ENCODE measurements around the gene NECTIN1. TPM values are rescaled to one million over a fixed set of nuclear protein-coding genes. Genes with fewer than 3 reads are reported as not detected.

The NECTIN1 gene
- total RNA-seq, 1 donor from 2014 or later, result 62.9 TPM

- no peak for TF ChIP-seq CTCF (conservative IDR thresholded peaks at IDR 0.05)
- no peak overlapping the region for H3K4me3 Mint-ChIP-seq
- H3K27ac Mint-ChIP-seq, result no peak overlapping the region
- no peaks in the 10 kb centered on the region for H3K36me3 Mint-ChIP-seq
- H3K4me1 Mint-ChIP-seq (ENCODE audit: unreplicated experiment), result no peaks in the 10 kb centered on the region
- DNase-seq (ENCODE audit: extremely low spot score, unreplicated experiment), result no peak
- H3K9me3 Mint-ChIP-seq, result no peaks in the 10 kb centered on the region
- peaks cover 23% of the 10 kb centered on the region for H3K27me3 Mint-ChIP-seq
Measured at GRCh38 chr11:119754199-119754598, 25.2 kb upstream of the NECTIN1 start.

GRCh38 chr11:119752946-119753345 lies 23.9 kb upstream of the NECTIN1 start:
- H3K27ac Mint-ChIP-seq, result no peak overlapping the region
- H3K36me3 Mint-ChIP-seq, result no peaks in the 10 kb centered on the region
- H3K27me3 Mint-ChIP-seq, result peaks cover 23% of the 10 kb centered on the region
- no peak for TF ChIP-seq CTCF (conservative IDR thresholded peaks at IDR 0.05)
- no peaks in the 10 kb centered on the region for H3K9me3 Mint-ChIP-seq
- H3K4me1 Mint-ChIP-seq (ENCODE audit: unreplicated experiment), result no peaks in the 10 kb centered on the region
- H3K4me3 Mint-ChIP-seq, result no peak overlapping the region
- no peak for DNase-seq (ENCODE audit: extremely low spot score, unreplicated experiment)

- Mint-ChIP-seq H3K9me3 (no peaks in the 10 kb centered on the region), H3K36me3 (no peaks in the 10 kb centered on the region), H3K27me3 (peaks cover 28% of the 10 kb centered on the region)
Measured at GRCh38 chr11:119752345-119752871, 23.4 kb upstream of the NECTIN1 start.

GRCh38 chr11:119750056-119750455 lies 21.1 kb upstream of the NECTIN1 start:
- H3K27ac Mint-ChIP-seq, result no peak overlapping the region
- H3K27me3 Mint-ChIP-seq, result peaks cover 30% of the 10 kb centered on the region
- H3K9me3 Mint-ChIP-seq, result no peaks in the 10 kb centered on the region
- no peak for TF ChIP-seq CTCF (conservative IDR thresholded peaks at IDR 0.05)
- H3K36me3 Mint-ChIP-seq, result no peaks in the 10 kb centered on the region
- no peak overlapping the region for H3K4me3 Mint-ChIP-seq
- DNase-seq (ENCODE audit: extremely low spot score, unreplicated experiment), result no peak
- H3K4me1 Mint-ChIP-seq (ENCODE audit: unreplicated experiment), result no peaks in the 10 kb centered on the region

More at GRCh38 chr11:119752345-119752871, 23.4 kb upstream of the NECTIN1 start:
- TF ChIP-seq CTCF (conservative IDR thresholded peaks at IDR 0.05), result no peak
- Mint-ChIP-seq H3K4me3 (no peak overlapping the region), H3K27ac (no peak overlapping the region), H3K4me1 (ENCODE audit: unreplicated experiment) (no peaks in the 10 kb centered on the region)
- no peak for DNase-seq (ENCODE audit: extremely low spot score, unreplicated experiment)

GRCh38 chr11:119749006-119749565 lies 20.1 kb upstream of the NECTIN1 start:
- DNase-seq (ENCODE audit: extremely low spot score, unreplicated experiment), result no peak

More at GRCh38 chr11:119749006-119749565, 20.1 kb upstream of the NECTIN1 start:
- no peaks in the 10 kb centered on the region for H3K4me1 Mint-ChIP-seq (ENCODE audit: unreplicated experiment)
- TF ChIP-seq CTCF (conservative IDR thresholded peaks at IDR 0.05), result no peak
- H3K4me3 Mint-ChIP-seq, result no peak overlapping the region
- no peak overlapping the region for H3K27ac Mint-ChIP-seq
- H3K27me3 Mint-ChIP-seq, result peaks cover 32% of the 10 kb centered on the region
- no peaks in the 10 kb centered on the region for H3K36me3 Mint-ChIP-seq
- no peaks in the 10 kb centered on the region for H3K9me3 Mint-ChIP-seq

Measured in type B pancreatic cell (in vitro differentiated cells).